ENCODE measurements around the gene AHCYL2. TPM values are rescaled to one million over a fixed set of nuclear protein-coding genes. Genes with fewer than 3 reads are reported as not detected.
"Not testable (repeated sequence)": the region's sequence is repeated elsewhere in the genome, so short reads cannot be mapped to it uniquely, and the experiment has no call there.

AHCYL2 gene
- total and polyA plus RNA-seq, 9 donors: 11.9 to 16.7 (median 12.5) TPM

- Histone ChIP-seq H3K27ac (ENCODE audit: low read length) (no peak overlapping the region), H3K4me3 (ENCODE audit: low read length) (no peak overlapping the region), H3K4me1 (ENCODE audit: control insufficient read depth, insufficient read depth, low read length) (no peaks in the 10 kb centered on the region), H3K27me3 (ENCODE audit: control insufficient read depth, insufficient read depth, low read length) (no peaks in the 10 kb centered on the region), H3K36me3 (ENCODE audit: control insufficient read depth, insufficient read depth, low read length) (no peaks in the 10 kb centered on the region), H3K9me3 (replicated peaks; ENCODE audit: control insufficient read depth, low read depth, low read length) (no peaks in the 10 kb centered on the region)
- peak; percentile 64 for DNase-seq
- WGBS (ENCODE audit: insufficient coverage): no CpG with 5 or more reads among the region's 3 CpGs
Observed at GRCh38 chr7:129343099-129343700, 118.4 kb downstream of the AHCYL2 start.

- H3K9me3 ChIP-seq (replicated peaks; ENCODE audit: control insufficient read depth, low read depth, low read length): no peaks in the 10 kb centered on the region
- no peaks in the 10 kb centered on the region for H3K4me1 ChIP-seq (ENCODE audit: control insufficient read depth, insufficient read depth, low read length)
- no peaks in the 10 kb centered on the region for H3K36me3 ChIP-seq (ENCODE audit: control insufficient read depth, insufficient read depth, low read length)
- H3K27me3 ChIP-seq (ENCODE audit: control insufficient read depth, insufficient read depth, low read length): no peaks in the 10 kb centered on the region
- DNase-seq: no peak
- H3K27ac ChIP-seq (ENCODE audit: low read length): no peak overlapping the region
- H3K4me3 ChIP-seq (ENCODE audit: low read length): no peak overlapping the region
- no CpG with 5 or more reads among the region's 2 CpGs for WGBS (ENCODE audit: insufficient coverage)
Observed at GRCh38 chr7:129347330-129347729, 122.5 kb downstream of the AHCYL2 start.

- no CpG with 5 or more reads among the region's 2 CpGs for WGBS (ENCODE audit: insufficient coverage)
- Histone ChIP-seq H3K4me1 (ENCODE audit: control insufficient read depth, insufficient read depth, low read length) (no peaks in the 10 kb centered on the region), H3K4me3 (ENCODE audit: low read length) (no peak overlapping the region), H3K27ac (ENCODE audit: low read length) (no peak overlapping the region), H3K27me3 (ENCODE audit: control insufficient read depth, insufficient read depth, low read length) (no peaks in the 10 kb centered on the region), H3K9me3 (replicated peaks; ENCODE audit: control insufficient read depth, low read depth, low read length) (no peaks in the 10 kb centered on the region), H3K36me3 (ENCODE audit: control insufficient read depth, insufficient read depth, low read length) (no peaks in the 10 kb centered on the region)
- DNase-seq: no peak
Observed at GRCh38 chr7:129348023-129348740, 123.4 kb downstream of the AHCYL2 start.

- Histone ChIP-seq H3K27me3 (ENCODE audit: control insufficient read depth, insufficient read depth, low read length) (no peaks in the 10 kb centered on the region), H3K4me3 (ENCODE audit: low read length) (no peak overlapping the region), H3K36me3 (ENCODE audit: control insufficient read depth, insufficient read depth, low read length) (no peaks in the 10 kb centered on the region), H3K4me1 (ENCODE audit: control insufficient read depth, insufficient read depth, low read length) (no peaks in the 10 kb centered on the region), H3K9me3 (replicated peaks; ENCODE audit: control insufficient read depth, low read depth, low read length) (no peaks in the 10 kb centered on the region), H3K27ac (ENCODE audit: low read length) (no peak overlapping the region)
- DNase-seq: no peak
- 80% methylated on average over 2 of the region's 3 CpGs for WGBS (ENCODE audit: insufficient coverage)
Observed at GRCh38 chr7:129351320-129351719, 126.5 kb downstream of the AHCYL2 start.

GRCh38 chr7:129353104-129353503 lies 128.3 kb downstream of the AHCYL2 start:
- not testable (repeated sequence) for H3K27ac ChIP-seq (ENCODE audit: low read length); H3K27me3 ChIP-seq (ENCODE audit: control insufficient read depth, insufficient read depth, low read length); H3K9me3 ChIP-seq (replicated peaks; ENCODE audit: control insufficient read depth, low read depth, low read length); H3K36me3 ChIP-seq (ENCODE audit: control insufficient read depth, insufficient read depth, low read length); H3K4me1 ChIP-seq (ENCODE audit: control insufficient read depth, insufficient read depth, low read length); H3K4me3 ChIP-seq (ENCODE audit: low read length); DNase-seq
- WGBS (ENCODE audit: insufficient coverage): 86% methylated on average over 4 of the region's 5 CpGs

- no peaks in the 10 kb centered on the region for H3K9me3 ChIP-seq (replicated peaks; ENCODE audit: control insufficient read depth, low read depth, low read length)
- DNase-seq: no peak
- no peaks in the 10 kb centered on the region for H3K27me3 ChIP-seq (ENCODE audit: control insufficient read depth, insufficient read depth, low read length)
- 63% methylated on average over 2 of the region's 5 CpGs for WGBS (ENCODE audit: insufficient coverage)
- no peak overlapping the region for H3K27ac ChIP-seq (ENCODE audit: low read length)
- H3K4me3 ChIP-seq (ENCODE audit: low read length): no peak overlapping the region
- no peaks in the 10 kb centered on the region for H3K4me1 ChIP-seq (ENCODE audit: control insufficient read depth, insufficient read depth, low read length)
- no peaks in the 10 kb centered on the region for H3K36me3 ChIP-seq (ENCODE audit: control insufficient read depth, insufficient read depth, low read length)
Observed at GRCh38 chr7:129354428-129355157, 129.8 kb downstream of the AHCYL2 start.

- H3K27me3 ChIP-seq (ENCODE audit: control insufficient read depth, insufficient read depth, low read length): no peaks in the 10 kb centered on the region
- no peak for DNase-seq
- H3K36me3 ChIP-seq (ENCODE audit: control insufficient read depth, insufficient read depth, low read length): no peaks in the 10 kb centered on the region
- H3K9me3 ChIP-seq (replicated peaks; ENCODE audit: control insufficient read depth, low read depth, low read length): no peaks in the 10 kb centered on the region
- no peak overlapping the region for H3K4me3 ChIP-seq (ENCODE audit: low read length)
- no peaks in the 10 kb centered on the region for H3K4me1 ChIP-seq (ENCODE audit: control insufficient read depth, insufficient read depth, low read length)
- H3K27ac ChIP-seq (ENCODE audit: low read length): no peak overlapping the region
Observed at GRCh38 chr7:129356176-129356575, 131.3 kb downstream of the AHCYL2 start.

- 80% methylated on average over 1 of the region's 2 CpGs for WGBS (ENCODE audit: insufficient coverage)
- Histone ChIP-seq H3K4me1 (ENCODE audit: control insufficient read depth, insufficient read depth, low read length) (no peaks in the 10 kb centered on the region), H3K27me3 (ENCODE audit: control insufficient read depth, insufficient read depth, low read length) (no peaks in the 10 kb centered on the region), H3K9me3 (replicated peaks; ENCODE audit: control insufficient read depth, low read depth, low read length) (no peaks in the 10 kb centered on the region), H3K27ac (ENCODE audit: low read length) (no peak overlapping the region), H3K36me3 (ENCODE audit: control insufficient read depth, insufficient read depth, low read length) (no peaks in the 10 kb centered on the region), H3K4me3 (ENCODE audit: low read length) (no peak overlapping the region)
- no peak for DNase-seq
Observed at GRCh38 chr7:129359176-129359575, 134.3 kb downstream of the AHCYL2 start.

- H3K27me3 ChIP-seq (ENCODE audit: control insufficient read depth, insufficient read depth, low read length): no peaks in the 10 kb centered on the region
- no peaks in the 10 kb centered on the region for H3K4me1 ChIP-seq (ENCODE audit: control insufficient read depth, insufficient read depth, low read length)
- H3K9me3 ChIP-seq (replicated peaks; ENCODE audit: control insufficient read depth, low read depth, low read length): no peaks in the 10 kb centered on the region
- no peaks in the 10 kb centered on the region for H3K36me3 ChIP-seq (ENCODE audit: control insufficient read depth, insufficient read depth, low read length)
- H3K4me3 ChIP-seq (ENCODE audit: low read length): no peak overlapping the region
- no CpG with 5 or more reads among the region's 1 CpG for WGBS (ENCODE audit: insufficient coverage)
- no peak overlapping the region for H3K27ac ChIP-seq (ENCODE audit: low read length)
- no peak for DNase-seq
Observed at GRCh38 chr7:129359638-129360037, 134.8 kb downstream of the AHCYL2 start.

GRCh38 chr7:129361771-129362170 lies 136.9 kb downstream of the AHCYL2 start:
- Histone ChIP-seq H3K9me3 (replicated peaks; ENCODE audit: control insufficient read depth, low read depth, low read length) (no peaks in the 10 kb centered on the region), H3K4me3 (ENCODE audit: low read length) (no peak overlapping the region), H3K4me1 (ENCODE audit: control insufficient read depth, insufficient read depth, low read length) (no peaks in the 10 kb centered on the region), H3K27ac (ENCODE audit: low read length) (no peak overlapping the region), H3K27me3 (ENCODE audit: control insufficient read depth, insufficient read depth, low read length) (no peaks in the 10 kb centered on the region), H3K36me3 (ENCODE audit: control insufficient read depth, insufficient read depth, low read length) (no peaks in the 10 kb centered on the region)
- WGBS (ENCODE audit: insufficient coverage): no CpG with 5 or more reads among the region's 1 CpG
- no peak for DNase-seq

Measured in muscle of leg (tissue), 11 donors.